Measurements from ENCODE around the gene CFP.

The CFP gene

DNA sequence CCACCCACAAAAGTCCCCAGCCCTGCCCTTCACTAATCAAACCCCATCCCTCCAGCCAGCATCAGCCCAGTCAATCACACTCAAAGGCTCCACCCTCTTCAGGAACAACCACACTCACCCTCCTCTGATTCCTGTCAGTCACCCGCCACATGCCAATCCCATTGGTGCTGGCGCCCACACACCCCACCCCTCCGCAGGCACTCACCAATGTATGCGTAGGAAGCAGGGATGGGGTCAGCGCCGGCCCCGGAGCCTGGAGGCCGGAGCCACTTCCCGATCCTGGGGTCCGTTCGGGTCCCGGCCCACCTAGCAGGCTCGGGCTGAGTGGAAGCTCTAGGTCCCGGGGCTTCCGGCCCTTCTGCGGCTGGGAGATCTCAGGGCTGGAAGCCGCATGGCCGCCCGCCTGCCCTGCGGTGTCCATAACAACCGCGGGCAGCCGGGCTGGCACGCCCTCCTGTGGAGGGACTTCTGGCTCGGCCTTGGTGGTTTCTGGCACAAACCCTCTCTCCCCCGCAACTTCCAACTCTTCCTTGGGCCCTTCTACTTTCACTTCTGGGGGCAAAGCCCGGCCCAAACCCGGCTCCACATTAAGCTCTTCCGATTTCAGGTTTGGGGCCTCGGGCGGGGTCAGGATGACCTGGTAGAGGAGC is 7.9 kb upstream of the CFP start:
- no peak for TF ChIP-seq CTCF (IDR thresholded peaks at IDR 0.05; ENCODE audit: low read length, missing control alignments)
- DNase-seq (ENCODE audit: low read depth) = no peak
- H3K4me3 ChIP-seq (replicated peaks; ENCODE audit: low read depth, low read length) = no peak overlapping the region

GRCh38 chrX:47634871-47635575 is 5.3 kb upstream of the CFP start:
- no peak for TF ChIP-seq CTCF (IDR thresholded peaks at IDR 0.05; ENCODE audit: low read length, missing control alignments)
- no peak overlapping the region for H3K4me3 ChIP-seq (replicated peaks; ENCODE audit: low read depth, low read length)
- DNase-seq (ENCODE audit: low read depth) = no peak

- no peak for DNase-seq (ENCODE audit: low read depth)
- TF ChIP-seq CTCF (IDR thresholded peaks at IDR 0.05; ENCODE audit: low read length, missing control alignments) = no peak
- H3K4me3 ChIP-seq (replicated peaks; ENCODE audit: low read depth, low read length) = no peak overlapping the region
Observed at GRCh38 chrX:47633689-47634590, 4.2 kb upstream of the CFP start.

DNA sequence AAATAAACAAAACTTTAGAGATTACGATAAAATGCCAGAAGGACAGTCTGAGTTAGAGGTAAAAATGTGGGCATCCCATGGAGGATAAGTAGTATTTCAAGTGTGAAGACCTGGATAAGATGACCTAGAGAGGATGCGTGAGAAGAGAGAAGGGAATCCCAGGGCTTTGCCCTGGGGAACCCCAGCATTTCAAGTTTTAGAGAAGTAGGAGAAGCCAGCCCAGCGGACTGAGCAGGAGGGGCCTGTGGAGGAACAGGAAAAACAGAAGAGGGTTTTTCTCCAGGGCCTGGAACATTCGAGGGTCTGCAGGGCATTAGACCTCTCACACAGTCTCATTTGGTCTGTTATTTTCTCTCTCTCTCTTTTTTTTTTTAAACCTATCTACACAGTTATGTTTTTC is 2.9 kb upstream of the CFP start:
- no peak for DNase-seq (ENCODE audit: low read depth)
- no peak overlapping the region for H3K4me3 ChIP-seq (replicated peaks; ENCODE audit: low read depth, low read length)
- no peak for TF ChIP-seq CTCF (IDR thresholded peaks at IDR 0.05; ENCODE audit: low read length, missing control alignments)

DNA sequence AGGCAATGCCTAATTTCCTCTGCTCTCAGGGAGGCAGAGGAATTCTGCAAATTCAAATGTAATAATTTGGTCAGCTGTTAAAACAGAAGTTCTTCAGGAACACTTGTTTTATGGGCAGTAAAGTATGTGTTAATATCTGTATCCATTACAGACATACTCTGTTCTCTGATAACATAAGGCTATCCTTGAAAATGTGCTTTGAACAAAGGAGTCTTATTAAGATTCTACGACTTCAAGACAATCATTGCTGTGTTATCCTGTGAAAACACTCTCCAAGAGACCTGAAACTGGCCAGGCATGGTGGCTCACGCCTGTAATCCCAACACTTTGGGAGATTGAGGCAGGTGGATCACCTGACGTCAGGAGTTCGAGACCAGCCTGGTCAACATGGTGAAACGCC is 1.9 kb upstream of the CFP start:
- no peak for DNase-seq (ENCODE audit: low read depth)
- no peak for TF ChIP-seq CTCF (IDR thresholded peaks at IDR 0.05; ENCODE audit: low read length, missing control alignments)
- H3K4me3 ChIP-seq (replicated peaks; ENCODE audit: low read depth, low read length) = no peak overlapping the region

GRCh38 chrX:47628982-47629381 is 748 bp downstream of the CFP start:
- TF ChIP-seq CTCF (IDR thresholded peaks at IDR 0.05; ENCODE audit: low read length, missing control alignments) = peak; percentile 17
- DNase-seq (ENCODE audit: low read depth) = no peak
- H3K4me3 ChIP-seq (replicated peaks; ENCODE audit: low read depth, low read length) = no peak overlapping the region
